HTR-8/SVneo (cell line): ENCODE measurements around the gene GSPT1.
"Not testable (repeated sequence)": the region's sequence is repeated elsewhere in the genome, so short reads cannot be mapped to it uniquely, and the experiment has no call there.

ENCODE experiments used
- DNase-seq: peaks from one replicate; pipeline ENCODE4 v3.0.0; 2011; ENCODE audit warnings: low spot score, mixed read lengths; ENCODE audit not compliant: insufficient read length
- FAIRE-seq: peaks from 2 replicates; lab custom pipeline; 2011; peaks lifted over from hg19 to GRCh38; lab: Jason Lieb, UNC

GSPT1 gene

GRCh38 chr16:11915644-11916523 is at the start of gene GSPT1:
TSS of gene GSPT1 (minus strand) at chr16:11915956. CDS start at chr16:11915720, 236 bp downstream.
- peak; percentile 79 for FAIRE-seq
- DNase-seq, result peak; percentile 95

- FAIRE-seq (no peak), DNase-seq (no peak)
These were observed 49.2 kb upstream of the GSPT1 start, which contains the start of gene TNFRSF17 for GRCh38 chr16:11964761-11965551. TSS of gene TNFRSF17 (plus strand) at chr16:11965210. CDS start at chr16:11965325, 115 bp downstream.

GRCh38 chr16:11963706-11964105 is 48.0 kb upstream of the GSPT1 start:
- DNase-seq, result no peak
- no peak for FAIRE-seq

- not testable (repeated sequence) for DNase-seq, FAIRE-seq
These were observed 47.2 kb upstream of the GSPT1 start for GRCh38 chr16:11962978-11963377.

GRCh38 chr16:11962457-11962856 is 46.7 kb upstream of the GSPT1 start:
- DNase-seq, FAIRE-seq: not testable (repeated sequence)

DNA sequence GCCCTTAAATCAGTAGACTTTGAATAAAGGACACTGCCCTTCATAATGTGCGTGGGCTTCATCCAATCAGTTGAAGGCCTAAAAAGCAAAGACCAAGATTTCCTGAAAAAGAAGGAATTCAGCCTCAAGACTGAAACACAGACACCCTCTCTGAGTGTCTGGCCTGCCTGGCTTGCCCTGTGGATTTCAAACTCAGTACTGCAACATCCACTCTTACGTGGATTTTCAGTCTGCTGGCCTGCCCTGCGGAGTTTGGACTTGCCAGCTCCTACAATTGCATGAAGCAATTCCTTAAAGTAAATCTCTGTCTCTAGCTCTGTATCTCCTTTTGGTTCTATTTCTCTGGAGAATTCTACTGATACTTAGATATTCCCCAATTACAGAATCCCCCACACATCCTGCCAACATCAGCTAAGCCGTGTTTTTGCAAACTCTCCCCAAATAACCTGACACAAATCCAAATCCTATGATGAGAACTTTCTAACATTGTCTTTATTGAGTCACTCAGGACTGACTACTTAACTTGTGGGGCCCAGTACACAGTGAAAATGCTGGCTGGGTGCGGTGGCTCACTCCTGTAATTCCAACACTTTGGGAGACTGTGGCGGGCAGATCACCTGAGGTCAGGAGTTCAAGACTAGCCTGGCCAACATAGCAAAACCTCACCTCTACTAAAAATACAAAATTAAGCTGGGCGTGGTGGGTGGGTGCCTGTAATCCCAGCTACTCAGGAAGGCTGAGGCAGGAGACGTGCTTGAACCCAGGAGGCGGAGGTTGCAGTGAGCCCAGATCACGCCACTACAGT is 42.0 kb upstream of the GSPT1 start:
- FAIRE-seq (no peak), DNase-seq (no peak)

DNA sequence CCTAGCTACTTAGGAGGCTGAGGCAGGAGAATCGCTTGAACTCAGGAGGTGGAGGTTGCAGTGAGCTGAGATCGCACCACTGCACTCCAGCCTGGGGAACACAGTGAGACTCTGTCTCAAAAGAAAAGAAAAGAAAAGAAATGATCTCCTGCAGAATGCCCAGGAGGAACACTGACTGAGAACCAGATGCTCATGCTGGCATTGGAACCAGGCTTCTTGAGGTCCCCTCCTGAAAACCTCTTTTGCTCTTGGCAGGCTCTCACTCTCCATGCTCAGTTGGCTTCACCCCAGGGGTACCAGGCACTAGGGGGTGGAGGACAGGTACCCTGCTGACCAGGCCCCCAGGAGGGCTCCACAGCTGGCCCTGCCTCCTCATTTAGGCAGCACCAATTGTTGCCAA is 40.8 kb upstream of the GSPT1 start:
- FAIRE-seq (no peak), DNase-seq (no peak)

DNA sequence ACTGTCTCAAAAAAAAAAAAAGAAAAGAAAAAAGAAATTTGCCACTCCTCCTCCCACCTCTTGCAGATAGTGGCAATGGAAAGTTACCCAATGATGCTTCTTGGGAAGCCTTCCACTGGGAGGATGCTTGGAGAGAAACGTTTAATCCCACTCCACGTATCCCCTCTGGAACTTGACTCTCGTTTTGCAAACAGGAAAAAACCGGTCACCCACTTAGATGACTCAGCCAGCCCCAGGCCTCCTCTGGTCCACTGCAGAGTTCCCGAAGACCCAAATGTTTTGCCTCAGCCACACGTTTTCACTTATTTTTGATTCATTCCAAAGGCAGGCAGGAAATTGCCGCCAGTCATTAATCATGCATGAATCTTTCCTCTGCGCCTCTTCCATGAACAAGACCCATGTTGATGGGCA is 40.0 kb upstream of the GSPT1 start:
- peak; percentile 86 for DNase-seq

GRCh38 chr16:11953576-11953975 is 37.8 kb upstream of the GSPT1 start:
- DNase-seq, FAIRE-seq: not testable (repeated sequence)

More for the DNA sequence above, 40.0 kb upstream of the GSPT1 start:
- FAIRE-seq, result peak; percentile 46

- no peak for DNase-seq
- FAIRE-seq, result no peak
These were observed 34.6 kb upstream of the GSPT1 start for GRCh38 chr16:11950388-11950787.

GRCh38 chr16:11949527-11949926 is 33.8 kb upstream of the GSPT1 start:
- DNase-seq, result peak; percentile 59
- no peak for FAIRE-seq

DNA sequence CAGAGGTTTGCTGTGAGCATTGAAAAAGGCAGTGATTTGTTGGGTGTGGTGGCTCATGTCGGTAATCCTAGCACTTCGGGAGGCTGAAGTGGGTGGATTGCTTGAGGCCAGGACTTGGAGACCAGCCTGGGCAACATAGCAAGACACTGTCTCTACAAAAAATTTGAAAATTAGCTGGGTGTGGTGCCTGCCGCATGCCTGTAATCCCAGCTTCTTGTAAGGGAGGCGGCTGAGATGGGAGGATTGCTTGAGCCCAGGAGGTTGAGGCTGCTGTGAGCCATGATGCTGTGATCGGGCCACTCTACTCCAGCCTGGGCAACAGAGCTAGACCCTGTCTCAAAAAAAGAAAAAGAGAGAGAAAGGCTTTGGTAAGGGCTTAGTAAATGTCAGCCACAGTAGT is 33.1 kb upstream of the GSPT1 start:
- DNase-seq (no peak), FAIRE-seq (no peak)

DNA sequence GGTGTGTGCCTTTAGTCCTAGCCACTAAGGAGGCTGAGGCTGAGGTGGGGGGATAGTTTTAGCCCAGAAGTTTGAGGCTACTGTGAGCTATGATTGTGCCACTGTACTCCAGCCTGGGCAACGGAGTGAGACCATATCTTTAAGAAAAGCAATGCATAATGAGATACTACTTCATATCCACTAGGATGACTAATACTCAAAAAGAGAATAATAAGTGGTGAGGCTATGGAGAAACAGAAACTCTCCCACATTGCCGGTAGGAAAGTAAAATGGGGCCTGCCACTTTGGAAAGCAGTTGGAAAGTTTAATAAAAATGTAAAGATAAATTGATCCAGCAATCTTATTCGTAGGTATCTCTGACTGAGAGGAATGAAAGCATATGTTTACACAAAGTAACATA is 30.7 kb upstream of the GSPT1 start:
- no peak for DNase-seq
- FAIRE-seq, result no peak

DNA sequence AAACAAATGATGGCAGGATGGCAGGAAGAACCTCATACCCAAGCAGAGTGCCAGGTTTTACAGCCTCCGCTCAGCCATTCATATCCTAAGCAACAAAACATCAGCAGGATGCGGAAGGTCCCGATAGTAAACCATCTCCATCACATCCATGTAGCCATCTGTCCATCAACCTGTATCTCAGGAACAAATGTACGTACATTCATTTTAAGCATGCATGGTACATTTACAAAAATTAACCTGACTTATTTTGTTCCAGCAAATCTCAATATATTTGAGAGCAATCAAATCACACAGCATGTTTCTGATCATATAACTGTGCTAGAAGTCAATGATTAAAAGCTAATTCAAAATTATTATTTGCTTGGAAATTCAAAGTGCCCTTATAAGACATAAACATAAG is 26.2 kb upstream of the GSPT1 start, which contains the start of gene NPIPB2:
NPIPB2 (minus strand) TSS at position 101 of the 400 bp plus-strand sequence; CDS start at position 101, 0 bp downstream.
- not testable (repeated sequence) for DNase-seq, FAIRE-seq

- not testable (repeated sequence) for DNase-seq, FAIRE-seq
These were observed 11.6 kb upstream of the GSPT1 start for GRCh38 chr16:11927350-11927749.

GRCh38 chr16:11924046-11924445 is 8.3 kb upstream of the GSPT1 start:
- FAIRE-seq, DNase-seq: not testable (repeated sequence)

DNA sequence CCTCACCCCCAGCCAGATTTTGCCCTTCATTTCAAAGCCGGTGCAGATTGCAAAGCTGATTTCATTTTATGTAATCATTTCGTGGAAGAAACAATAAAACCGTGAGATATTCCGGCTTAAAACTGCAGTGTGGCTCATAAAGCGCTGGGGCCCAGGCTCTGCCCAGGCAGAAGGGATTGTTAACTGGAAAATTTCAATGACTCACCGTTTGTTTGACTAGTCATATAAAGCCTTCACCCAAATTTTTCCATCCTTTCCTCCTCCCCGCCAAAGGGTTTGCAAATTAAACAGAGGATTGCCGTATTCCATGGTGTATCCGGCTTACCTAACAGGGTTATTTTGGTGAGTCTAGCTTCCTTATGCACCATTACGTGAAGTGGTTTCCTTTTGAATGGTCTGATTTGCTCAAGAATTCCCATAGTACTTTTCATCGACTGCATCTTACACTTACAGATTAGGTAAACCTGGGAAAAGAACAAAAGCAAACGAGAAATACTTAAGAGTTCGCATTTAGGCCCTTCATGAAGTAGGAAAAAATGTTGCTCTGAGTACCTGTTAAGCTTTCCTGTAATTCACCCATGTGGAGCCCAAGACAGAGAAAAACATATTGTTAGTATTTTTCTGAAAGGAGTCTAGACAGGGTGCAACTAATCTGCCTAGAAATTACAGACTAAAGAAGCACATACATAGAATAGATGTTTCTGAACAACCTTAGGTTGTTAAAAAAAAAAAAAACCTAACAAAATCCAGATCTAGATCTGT is 949 bp upstream of the GSPT1 start:
- DNase-seq (peak; percentile 30), FAIRE-seq (no peak)

GRCh38 chr16:11915114-11915643 is 577 bp downstream of the GSPT1 start:
- no peak for FAIRE-seq
- DNase-seq, result peak; percentile 11
